Mesodermal cell (in vitro differentiated cells): ENCODE measurements around the gene WNT11.

Source experiments
- H3K27ac ChIP-seq: 2 replicates; pipeline ENCODE4 v1.7.0; 2013; ENCODE audit warnings: mild to moderate bottlenecking, low read depth, low read length, moderate library complexity; ENCODE audit not compliant: severe bottlenecking
- H3K36me3 ChIP-seq: 2 replicates; pipeline ENCODE4 v1.7.1; 2013; ENCODE audit warnings: mild to moderate bottlenecking, low read length, moderate library complexity; ENCODE audit not compliant: control insufficient read depth, insufficient read depth
- H3K4me1 ChIP-seq: one replicate; pipeline ENCODE4 v1.7.1; 2013; ENCODE audit warnings: mild to moderate bottlenecking, low read length; ENCODE audit not compliant: insufficient read depth, control insufficient read depth, poor library complexity, severe bottlenecking
- H3K4me3 ChIP-seq: 2 replicates; pipeline ENCODE4 v1.7.0; 2013; ENCODE audit warnings: low read length, control low read depth, mild to moderate bottlenecking; ENCODE audit not compliant: insufficient read depth, poor library complexity, severe bottlenecking; ENCODE audit errors: extremely low read depth
- H3K9me3 ChIP-seq: 2 replicates; pipeline ENCODE4 v1.7.1; 2013; ENCODE audit warnings: mild to moderate bottlenecking, low read length, moderate library complexity; ENCODE audit not compliant: control insufficient read depth
- WGBS, 2 experiments: methylation state at CpG; one replicate each; pipeline ENCODE4 v1.1.5; 2013; ENCODE audit warnings: missing lambda C conversion rate in 2 of 2; ENCODE audit not compliant: insufficient coverage in 2 of 2; 5-methylcytosine and 5-hydroxymethylcytosine counted together

The WNT11 gene

GRCh38 chr11:76230392-76230791, 24.1 kb upstream of the WNT11 start:
- WGBS, 2 experiments, result 62 to 70% methylated on average over 4 of the region's 8 CpGs
- no peaks in the 10 kb centered on the region for H3K9me3 ChIP-seq
- peaks cover 6% of the 10 kb centered on the region for H3K4me1 ChIP-seq
- H3K27ac ChIP-seq, result no peak overlapping the region
- no peaks in the 10 kb centered on the region for H3K36me3 ChIP-seq
- no peak overlapping the region for H3K4me3 ChIP-seq

GRCh38 chr11:76229690-76230240, 23.5 kb upstream of the WNT11 start:
- H3K4me3 ChIP-seq, result no peak overlapping the region
- no peak overlapping the region for H3K27ac ChIP-seq
- H3K36me3 ChIP-seq, result no peaks in the 10 kb centered on the region
- H3K4me1 ChIP-seq, result peaks cover 6% of the 10 kb centered on the region
- no peaks in the 10 kb centered on the region for H3K9me3 ChIP-seq
- 92 to 95% methylated on average over 3 to 8 of the region's 8 CpGs for WGBS, 2 experiments

- Histone ChIP-seq H3K27ac (no peak overlapping the region), H3K9me3 (no peaks in the 10 kb centered on the region), H3K4me3 (no peak overlapping the region), H3K36me3 (no peaks in the 10 kb centered on the region), H3K4me1 (no peaks in the 10 kb centered on the region)
- 92 to 96% methylated on average over 5 of the region's 5 CpGs for WGBS, 2 experiments
Observed at GRCh38 chr11:76228875-76229149, 22.5 kb upstream of the WNT11 start.

GRCh38 chr11:76228071-76228874, 22.0 kb upstream of the WNT11 start:
- Histone ChIP-seq H3K9me3 (no peaks in the 10 kb centered on the region), H3K27ac (no peak overlapping the region), H3K36me3 (no peaks in the 10 kb centered on the region), H3K4me1 (no peaks in the 10 kb centered on the region), H3K4me3 (no peak overlapping the region)
- WGBS, 2 experiments, result 90% methylated on average over 15 of the region's 15 CpGs

GRCh38 chr11:76226626-76227025, 20.3 kb upstream of the WNT11 start:
- no peak overlapping the region for H3K4me3 ChIP-seq
- 93 to 100% methylated on average over 3 of the region's 3 CpGs for WGBS, 2 experiments
- H3K9me3 ChIP-seq, result no peaks in the 10 kb centered on the region
- no peaks in the 10 kb centered on the region for H3K36me3 ChIP-seq
- no peaks in the 10 kb centered on the region for H3K4me1 ChIP-seq
- no peak overlapping the region for H3K27ac ChIP-seq

GRCh38 chr11:76225122-76225611, 18.9 kb upstream of the WNT11 start:
- Histone ChIP-seq H3K36me3 (no peaks in the 10 kb centered on the region), H3K4me1 (no peaks in the 10 kb centered on the region), H3K4me3 (no peak overlapping the region), H3K27ac (no peak overlapping the region), H3K9me3 (no peaks in the 10 kb centered on the region)
- 93 to 97% methylated on average over 17 of the region's 17 CpGs for WGBS, 2 experiments

GRCh38 chr11:76224461-76225121, 18.3 kb upstream of the WNT11 start:
- no peak overlapping the region for H3K27ac ChIP-seq
- H3K4me3 ChIP-seq, result no peak overlapping the region
- 89 to 100% methylated on average over 4 to 6 of the region's 10 CpGs for WGBS, 2 experiments
- no peaks in the 10 kb centered on the region for H3K9me3 ChIP-seq
- no peaks in the 10 kb centered on the region for H3K4me1 ChIP-seq
- no peaks in the 10 kb centered on the region for H3K36me3 ChIP-seq

- Histone ChIP-seq H3K36me3 (no peaks in the 10 kb centered on the region), H3K9me3 (no peaks in the 10 kb centered on the region), H3K27ac (no peak overlapping the region), H3K4me3 (no peak overlapping the region), H3K4me1 (no peaks in the 10 kb centered on the region)
- 86 to 89% methylated on average over 2 to 3 of the region's 3 CpGs for WGBS, 2 experiments
Observed at GRCh38 chr11:76221365-76221764, 15.1 kb upstream of the WNT11 start.

GRCh38 chr11:76219243-76219642, 12.9 kb upstream of the WNT11 start:
- Histone ChIP-seq H3K36me3 (no peaks in the 10 kb centered on the region), H3K4me1 (peaks cover 6% of the 10 kb centered on the region), H3K4me3 (no peak overlapping the region), H3K9me3 (no peaks in the 10 kb centered on the region), H3K27ac (no peak overlapping the region)
- WGBS, 2 experiments, result 73 to 77% methylated on average over 3 of the region's 3 CpGs

- WGBS, 2 experiments, result 80 to 81% methylated on average over 3 to 7 of the region's 9 CpGs
- Histone ChIP-seq H3K9me3 (no peaks in the 10 kb centered on the region), H3K4me1 (peaks cover 6% of the 10 kb centered on the region), H3K36me3 (no peaks in the 10 kb centered on the region), H3K27ac (no peak overlapping the region), H3K4me3 (no peak overlapping the region)
Observed at GRCh38 chr11:76218449-76219178, 12.3 kb upstream of the WNT11 start.
